Activated CD4-positive, CD25-positive, alpha-beta regulatory T cell treated with anti-CD3 and anti-CD28 coated beads, Interleukin-2, amount 50 U/mL, for 72 hours (primary cell): ENCODE measurements around the gene BYSL.
"Not testable (repeated sequence)": the region's sequence is repeated elsewhere in the genome, so short reads cannot be mapped to it uniquely, and the experiment has no call there.

Experiments
- DNase-seq: peaks from one replicate; pipeline ENCODE4 v3.0.0; 2021

BYSL gene

DNA sequence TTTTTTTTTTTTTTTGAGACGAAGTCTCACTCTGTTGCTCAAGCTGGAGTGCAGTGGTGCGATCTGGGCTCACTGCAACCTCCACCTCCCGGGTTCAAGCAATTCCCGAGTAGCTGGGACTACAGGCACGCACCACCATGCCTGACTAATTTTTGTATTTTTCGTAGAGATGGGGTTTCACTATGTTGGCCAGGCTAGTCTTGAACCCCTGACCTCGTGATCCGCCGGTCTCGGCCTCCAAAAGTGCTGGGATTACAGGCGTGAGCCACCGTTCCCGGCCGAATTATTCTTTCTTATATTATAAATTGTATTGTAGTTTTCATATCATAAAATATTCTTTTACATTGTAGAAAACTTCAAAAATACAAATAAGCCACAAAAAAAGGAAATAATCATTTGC lies 21.6 kb downstream of the BYSL start:
- DNase-seq = not testable (repeated sequence)

DNA sequence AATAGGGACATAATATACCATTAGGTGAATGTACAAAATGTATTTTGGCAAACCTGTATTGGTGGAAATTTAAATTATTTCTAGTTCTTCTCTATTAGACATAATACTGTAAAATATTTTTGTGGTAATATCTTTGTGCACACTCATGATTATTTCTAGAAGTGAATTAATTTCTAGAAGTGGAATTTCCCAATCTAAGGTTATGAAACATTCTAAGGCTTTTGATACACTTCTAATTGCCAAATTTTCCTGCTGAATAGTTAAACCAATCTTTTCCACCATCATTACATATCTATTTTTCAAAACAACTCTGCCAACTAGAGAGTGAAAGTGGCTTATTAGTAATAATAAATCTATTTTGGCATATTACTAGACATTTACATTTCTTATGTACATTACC lies 22.2 kb downstream of the BYSL start:
- no peak for DNase-seq

DNA sequence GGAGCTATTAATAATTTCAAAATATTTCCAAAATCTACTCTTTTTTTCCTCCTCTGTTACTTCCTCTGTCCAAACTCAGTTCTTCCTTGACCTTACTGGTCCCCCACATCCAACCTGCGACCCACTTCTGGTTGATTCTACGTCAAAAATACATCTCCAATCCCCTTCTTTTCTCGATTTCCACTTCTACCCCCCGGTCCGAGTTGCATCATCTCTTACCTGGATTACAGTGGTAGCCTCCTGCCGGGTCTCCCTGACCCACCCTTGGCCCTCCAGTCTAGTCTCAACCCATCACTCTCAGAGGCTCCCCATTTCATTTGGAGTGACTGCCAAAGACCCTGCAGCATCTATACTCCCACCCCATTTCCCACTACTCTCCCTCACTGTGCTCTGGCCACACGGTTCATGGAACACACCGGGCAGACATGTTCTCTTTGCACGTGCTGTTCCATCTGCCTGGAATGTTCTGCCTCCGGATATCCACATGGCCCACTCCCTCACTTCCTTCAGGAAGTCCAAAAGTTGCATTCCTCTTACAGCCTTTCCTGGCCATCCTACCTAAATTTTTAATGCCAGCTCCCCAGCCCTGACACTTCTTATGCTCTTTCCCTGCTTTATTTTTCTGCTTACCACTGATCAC lies 26.4 kb downstream of the BYSL start:
- DNase-seq = no peak

DNA sequence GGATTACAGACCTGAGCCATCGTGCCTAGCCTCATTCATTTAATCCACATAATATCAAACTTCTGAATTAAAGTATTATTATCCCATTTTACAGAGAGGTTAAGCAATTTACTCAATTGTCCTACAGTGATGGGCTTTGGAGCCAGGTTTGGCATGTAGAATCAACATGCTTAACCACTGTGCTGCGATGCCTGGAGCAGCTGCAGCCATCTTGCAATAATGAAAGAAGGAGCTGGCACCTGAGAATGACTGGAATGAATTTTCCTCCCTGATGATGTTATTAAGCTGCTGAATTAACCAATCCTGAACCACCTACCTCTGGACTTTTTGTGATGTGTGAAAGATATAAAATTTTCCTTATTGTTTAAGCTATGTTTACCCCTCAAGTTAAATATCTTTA lies 33.4 kb downstream of the BYSL start:
- no peak for DNase-seq

DNA sequence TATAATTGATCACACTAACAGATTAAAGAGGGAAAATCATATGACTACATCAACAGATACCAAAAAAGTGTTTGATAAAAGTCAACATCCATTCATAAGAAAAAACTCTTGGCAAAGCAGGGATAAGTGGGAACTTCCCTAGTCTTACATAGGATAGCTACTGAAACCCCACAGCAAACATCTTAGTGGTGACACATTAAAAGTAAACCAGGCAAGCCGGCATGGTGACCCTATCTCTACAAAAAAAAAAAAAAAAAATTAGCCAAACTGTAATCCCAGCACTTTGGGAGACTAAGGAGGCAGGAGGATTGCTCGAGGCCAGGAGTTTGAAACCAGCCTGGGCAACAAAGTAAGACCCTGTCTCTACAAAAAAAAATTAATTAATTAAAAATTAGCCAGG lies 34.1 kb downstream of the BYSL start:
- DNase-seq = no peak

DNA sequence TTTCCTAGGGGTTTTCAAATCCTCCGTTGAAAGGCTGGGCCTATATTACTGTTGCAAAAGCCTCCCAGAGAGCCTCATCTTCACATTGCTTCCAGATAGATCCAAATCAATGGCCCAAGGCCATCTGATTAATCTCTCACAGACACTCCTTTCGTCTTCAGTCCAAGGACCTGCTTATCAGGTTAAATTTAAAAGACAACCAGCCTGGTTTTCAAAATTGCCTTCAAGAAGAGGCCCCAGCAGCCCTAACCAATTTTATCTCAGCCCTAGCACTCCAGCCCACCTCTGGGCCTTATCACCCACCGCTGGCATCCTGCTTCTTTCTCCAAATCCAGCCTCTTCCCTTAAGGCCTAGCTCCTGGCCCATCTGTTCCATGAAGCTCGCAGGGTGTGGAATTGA lies 35.8 kb downstream of the BYSL start:
- no peak for DNase-seq

DNA sequence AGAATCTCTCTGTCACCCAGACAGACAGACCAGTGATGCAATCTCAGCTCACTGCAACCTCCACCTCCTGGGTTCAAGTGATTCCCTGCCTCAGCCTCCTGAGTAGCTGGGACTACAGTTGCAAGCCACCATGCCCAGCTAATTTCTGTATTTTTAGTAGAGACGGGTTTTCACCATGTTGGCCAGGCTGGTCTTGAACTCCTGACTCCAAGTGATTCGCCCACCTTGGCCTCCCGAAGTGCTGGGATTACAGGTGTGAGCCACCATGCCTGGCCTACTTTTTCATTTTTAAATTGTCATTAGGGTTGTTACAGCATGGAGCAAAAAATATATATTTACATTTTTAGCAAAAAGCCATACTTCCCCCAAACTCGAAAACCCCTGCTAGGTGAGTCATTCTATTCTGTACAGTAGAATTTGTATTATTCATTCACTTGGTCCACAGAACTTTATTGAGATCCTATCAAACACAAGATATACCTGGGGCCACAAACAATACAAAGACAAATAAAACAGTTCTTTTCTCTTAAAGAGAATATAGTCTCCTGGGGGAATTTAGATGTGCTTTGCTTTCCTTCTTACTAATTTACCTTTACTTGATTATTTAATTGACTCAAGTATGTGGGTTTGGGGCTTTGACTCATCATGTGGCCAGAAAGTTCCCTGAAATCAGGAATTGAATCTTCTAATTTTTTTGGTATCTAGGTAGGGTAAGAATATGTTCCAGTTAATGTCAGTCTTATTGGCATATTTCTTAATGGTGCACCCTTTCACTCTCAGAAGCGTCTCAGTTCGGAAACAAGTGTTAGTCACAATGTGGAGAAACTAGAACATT lies 36.9 kb downstream of the BYSL start:
- DNase-seq = no peak

DNA sequence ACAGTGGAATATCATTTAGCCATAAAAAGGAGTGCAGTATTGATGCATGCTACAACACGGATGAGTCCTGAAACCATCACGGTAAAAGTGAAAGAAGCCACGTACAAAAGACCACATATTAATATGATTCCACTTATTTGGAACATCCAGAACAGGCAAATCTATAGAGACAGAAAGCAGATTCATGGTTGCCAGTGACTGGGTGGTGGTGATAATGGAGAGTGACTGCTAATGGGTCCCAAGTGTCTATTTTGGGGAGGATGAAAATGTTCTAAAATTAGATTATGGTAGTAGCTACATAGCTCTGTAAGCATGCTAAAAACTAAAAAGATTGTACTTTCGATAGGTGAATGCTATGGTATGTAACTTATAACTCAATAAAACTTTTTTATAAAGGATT lies 38.7 kb downstream of the BYSL start:
- no peak for DNase-seq

DNA sequence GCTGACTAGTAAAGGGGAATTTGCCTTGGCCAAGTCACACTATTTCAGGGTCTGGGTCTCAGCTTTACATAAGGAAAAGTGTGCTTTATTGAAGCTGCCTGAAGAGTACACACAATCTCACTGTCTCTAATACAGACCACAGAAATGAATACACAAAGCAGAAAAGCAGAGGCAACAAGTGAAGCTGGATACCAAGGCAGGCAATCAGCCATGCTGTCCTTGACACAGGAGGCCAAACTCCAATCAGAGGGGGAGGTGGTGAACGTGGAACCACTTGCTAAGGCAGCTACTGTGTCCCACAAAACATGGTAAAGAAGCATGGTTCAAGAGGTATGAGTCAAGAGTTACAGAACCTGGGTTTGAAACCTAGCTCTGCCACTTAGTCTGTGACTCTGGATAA lies 42.1 kb downstream of the BYSL start:
- no peak for DNase-seq

DNA sequence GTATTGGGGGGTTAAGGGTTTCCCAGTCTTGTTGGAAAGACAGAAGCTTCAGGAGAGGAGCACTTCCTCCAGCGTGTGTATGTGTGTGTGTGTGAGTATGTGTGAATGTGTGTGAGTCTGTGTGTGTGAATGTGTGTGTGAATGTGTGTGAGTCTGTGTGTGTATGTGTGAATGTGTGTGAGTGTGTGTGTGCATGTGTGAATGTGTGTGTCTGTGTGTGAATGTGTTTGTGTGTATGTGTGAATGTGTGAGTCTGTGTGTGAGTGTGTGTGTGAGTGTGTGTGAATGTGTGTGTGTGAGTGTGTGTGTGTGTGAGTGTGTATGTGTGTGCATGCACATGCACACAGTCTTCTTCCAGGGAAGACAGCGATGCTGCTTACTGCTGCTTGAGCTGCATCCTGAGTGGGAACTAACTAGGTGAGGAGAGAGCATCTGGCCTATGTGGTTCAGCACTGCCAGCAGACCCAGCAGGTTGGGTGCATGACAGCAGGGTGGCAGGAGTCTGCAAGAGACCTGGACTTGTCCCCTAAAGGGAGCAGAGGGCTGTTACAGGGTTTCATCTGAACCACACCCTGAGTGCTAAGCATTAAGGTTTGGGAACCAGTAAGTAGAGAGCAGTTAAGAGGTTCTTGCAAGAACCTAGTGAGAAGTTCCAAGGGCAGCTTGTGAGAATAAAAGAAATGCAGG lies 43.0 kb downstream of the BYSL start:
- no peak for DNase-seq

DNA sequence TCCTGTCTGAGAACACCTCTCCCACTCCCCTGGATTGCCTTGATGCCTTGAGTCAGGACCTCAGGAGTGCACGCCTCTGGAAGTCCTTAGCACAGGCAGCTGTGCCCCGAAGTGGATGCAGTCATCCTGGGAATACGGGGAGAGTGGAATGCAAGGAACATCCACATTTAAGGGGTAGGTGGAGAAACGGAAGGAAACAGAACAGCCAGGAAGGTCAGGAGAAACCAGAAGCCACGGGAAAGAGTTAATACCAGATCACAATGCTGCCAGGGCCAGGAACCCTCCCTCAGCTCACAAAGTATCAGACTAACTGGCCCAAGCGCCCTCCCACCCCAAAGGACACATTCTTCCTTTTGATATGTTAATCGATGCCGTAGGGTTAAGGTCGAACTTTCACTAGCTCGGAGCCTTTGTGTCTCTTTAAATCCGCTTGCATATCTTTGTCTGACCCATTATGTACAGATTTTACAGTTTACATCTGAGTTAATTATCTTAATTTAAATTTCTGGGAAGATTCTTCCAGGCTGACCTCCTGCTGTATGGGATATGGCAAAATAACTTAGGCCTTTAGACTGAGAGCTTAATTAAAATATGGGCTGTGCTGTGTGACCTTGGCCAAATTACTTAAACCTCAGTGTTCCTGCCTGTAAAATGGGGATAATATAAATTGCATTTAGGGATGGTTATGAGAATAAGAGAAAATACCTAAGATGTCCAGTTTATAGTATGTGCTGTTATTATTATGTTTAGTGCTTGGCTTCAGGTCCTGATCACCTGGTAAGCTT lies 44.3 kb downstream of the BYSL start:
- no peak for DNase-seq

DNA sequence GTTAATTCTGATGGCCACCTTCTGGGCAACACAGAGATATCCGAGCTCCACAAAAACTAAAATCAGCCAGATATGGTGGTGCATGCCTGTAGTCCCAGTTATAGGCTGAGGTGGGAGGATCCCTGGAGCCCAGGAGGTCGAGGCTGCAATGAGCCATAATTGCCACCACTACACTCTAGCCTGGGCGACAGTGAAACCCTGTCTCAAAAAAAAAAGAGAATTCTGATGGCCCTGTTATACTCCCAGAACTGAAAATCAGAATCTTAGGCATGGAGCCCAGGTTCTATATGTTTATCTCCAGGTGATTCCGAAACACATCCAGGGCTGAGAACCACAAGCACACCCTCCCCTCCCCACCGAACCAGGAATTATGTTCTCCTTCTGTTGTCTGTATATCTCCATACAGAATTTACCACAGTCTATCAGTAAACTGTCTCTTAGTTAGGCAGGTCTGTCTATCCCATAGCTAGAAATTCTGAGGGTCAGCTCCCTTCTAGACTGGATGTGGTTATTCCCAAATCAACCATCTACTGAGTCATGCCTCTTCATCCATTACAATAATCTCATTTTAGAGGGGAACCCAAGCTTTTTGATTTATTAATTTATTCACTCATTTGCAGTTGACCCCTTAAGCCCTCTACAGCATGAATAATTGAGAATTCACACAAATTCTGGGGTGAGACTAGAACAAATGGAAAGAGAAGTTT lies 45.1 kb downstream of the BYSL start:
- DNase-seq = no peak

DNA sequence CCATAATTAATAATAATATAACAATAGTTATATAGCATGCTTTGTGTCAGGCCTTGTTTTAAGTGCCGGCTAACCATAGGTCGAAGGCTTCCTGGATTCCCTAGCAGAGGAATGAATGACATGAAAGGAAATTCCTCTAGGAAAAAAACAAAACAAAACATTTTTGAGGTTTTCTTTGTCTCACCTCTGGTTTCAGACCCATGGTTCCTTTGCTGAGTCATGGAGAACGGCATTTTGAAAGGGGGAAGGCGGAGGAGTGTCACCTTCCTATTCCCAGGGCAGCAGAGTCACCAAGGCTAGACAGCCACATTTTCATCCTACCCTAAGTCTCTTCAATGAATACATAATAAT lies 45.6 kb downstream of the BYSL start:
- no peak for DNase-seq

DNA sequence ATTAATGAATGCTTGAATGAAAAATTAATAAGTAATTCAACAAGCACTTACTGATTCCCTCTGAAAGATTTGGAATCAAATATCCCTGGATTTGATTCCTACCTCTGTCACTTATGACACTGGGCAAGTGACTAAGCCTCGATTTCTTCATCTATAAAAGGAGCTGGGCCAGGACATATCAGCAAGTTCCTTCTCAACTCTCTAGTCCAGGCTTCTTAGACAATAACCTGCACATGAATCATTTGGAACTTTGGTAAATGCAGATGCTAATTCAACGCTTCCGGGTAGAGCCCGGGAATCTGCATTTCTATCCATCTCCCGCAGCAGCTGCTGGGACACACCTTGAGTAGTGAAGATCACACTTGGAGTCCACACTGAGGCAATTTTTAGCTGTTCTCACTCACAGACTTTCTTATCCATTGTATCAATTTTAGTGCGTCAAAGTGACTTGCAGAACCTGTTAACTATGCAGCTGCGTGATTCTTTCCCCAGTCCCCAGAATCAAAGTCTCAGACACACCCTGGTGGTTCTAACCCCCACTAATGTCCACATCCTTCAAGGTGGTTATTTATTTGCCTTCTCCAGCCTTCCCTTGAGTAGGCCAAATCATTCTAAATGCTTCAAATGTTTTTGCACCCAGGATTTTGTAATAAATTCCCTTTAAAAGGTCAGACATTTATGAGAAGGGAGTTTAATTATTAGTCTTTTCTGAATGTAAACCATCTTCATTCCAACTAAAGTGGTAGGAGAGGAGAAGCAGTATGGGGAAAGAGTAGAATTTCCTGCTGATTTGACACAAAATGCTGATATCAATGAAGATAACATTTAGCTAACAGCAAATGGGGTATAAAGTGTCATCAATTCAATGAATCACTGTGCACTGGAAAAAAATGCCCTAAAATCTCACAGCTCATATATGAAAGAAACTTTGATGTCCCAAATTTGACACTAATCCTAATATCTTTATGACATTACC lies 46.3 kb downstream of the BYSL start:
- DNase-seq = no peak

DNA sequence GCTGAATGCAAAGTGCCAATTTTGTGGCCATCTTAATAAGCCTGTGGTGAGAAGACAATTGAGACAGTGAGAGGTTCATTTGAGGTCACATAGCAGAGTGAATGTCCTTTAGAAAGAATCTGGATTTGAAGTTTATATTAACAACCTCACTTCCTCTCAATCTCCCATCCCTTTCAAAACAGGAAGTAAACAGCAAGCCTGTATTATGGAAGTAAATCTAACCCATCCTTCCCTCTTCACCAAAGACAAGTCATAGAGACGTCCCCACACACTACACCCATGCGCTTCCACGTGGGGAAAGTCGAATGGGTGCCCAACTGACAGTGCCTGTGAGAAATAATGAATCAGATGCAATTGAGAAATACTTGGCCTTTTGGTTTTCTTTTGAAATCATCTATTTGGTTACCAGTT lies 49.1 kb downstream of the BYSL start:
- no peak for DNase-seq

DNA sequence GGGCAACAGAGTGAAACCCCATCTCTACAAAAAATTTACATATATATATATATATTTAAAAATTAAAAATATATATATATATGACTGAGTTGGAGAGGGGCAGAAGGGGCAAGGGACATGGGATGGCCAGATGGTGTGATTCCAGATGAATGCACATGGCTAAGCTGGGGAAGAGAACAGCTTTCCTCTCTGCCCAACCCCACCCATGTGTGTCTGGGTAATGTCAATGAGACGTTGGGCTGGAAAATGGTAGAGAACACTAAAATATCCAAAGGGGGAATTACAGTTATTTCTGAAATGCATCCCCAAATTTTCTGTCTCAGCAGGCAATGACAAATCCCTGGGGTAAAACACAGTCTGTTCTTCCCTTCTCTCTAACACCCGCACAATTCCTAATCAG lies 51.5 kb downstream of the BYSL start:
- no peak for DNase-seq

DNA sequence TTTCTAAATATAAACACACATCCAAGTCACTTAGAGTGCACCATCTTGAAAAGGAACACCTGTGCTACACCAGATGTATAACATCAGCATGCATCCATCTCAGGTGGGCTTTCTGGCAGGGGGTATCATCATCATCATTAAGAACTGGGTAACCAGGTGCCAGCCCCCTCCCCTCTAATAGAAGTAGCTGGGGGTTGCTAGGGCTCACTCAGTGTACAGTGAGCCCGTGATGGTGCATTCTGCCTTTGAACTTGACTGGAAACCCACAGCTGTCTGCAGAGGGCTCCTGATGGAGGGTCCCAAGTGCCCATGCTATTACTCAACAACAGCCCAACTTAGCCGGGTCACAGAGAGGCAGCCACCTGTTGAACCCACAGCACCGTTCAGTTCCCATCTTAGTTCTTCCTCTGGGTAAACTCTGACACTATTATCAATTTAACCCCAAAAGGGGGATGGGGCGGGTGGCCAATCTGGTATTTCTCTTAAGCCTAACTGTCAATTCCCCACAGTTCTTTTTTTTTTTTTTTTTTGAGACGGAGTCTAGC lies 53.1 kb downstream of the BYSL start:
- no peak for DNase-seq

DNA sequence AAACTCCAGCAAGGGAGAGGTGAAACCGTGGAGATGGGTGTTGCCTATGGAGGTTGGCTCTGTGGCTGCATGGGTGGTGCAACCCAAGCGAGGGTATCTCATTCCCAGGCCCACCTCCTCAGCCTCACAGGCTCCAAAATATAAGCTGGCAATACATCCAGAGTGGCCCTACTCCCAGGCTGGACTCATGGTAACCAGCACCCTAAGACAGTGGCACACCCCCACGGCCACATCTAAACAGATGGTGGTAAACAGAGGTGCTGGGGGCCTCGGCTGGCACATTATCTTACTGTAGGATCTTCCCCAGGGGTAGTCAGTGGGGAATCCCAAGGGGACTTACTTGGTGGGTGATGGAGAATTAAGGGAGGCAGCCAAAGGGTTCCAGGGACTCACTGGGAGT lies 54.0 kb downstream of the BYSL start:
- DNase-seq = no peak

DNA sequence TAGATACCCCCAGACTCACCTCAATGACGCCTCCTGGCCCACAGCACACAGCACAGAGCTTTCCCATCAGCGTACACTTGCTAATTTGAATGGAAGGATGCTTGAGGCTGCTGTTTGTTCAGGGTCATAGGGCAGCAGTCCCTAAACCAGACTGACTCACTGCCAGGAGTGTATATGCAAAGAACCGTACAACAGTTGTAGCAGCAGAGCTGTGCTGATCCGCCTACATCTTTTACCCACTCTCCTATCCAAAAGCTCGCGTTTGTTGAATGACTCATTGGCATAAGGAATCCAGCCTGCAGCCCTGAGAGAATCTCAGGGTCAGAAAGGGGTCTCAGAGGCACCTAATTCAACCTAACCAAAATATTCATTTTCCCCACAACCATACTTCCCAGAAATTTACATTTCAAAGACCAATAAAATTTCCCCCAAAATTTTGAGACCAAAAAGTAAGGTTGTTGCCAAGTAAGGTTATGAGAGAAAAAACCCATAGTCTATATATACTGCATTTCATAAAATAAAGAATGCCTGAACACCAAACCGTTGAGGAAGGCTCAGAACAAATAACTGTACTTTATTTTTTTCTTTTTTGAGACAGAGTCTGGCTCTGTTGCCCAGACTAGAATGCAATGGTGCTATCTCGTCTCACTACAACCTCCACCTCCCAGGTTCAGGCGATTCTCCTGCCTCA lies 55.6 kb downstream of the BYSL start:
- DNase-seq = no peak
